HG02759 (cell line): ENCODE measurements around the gene FASLG.
"Not testable (repeated sequence)": the region's sequence is repeated elsewhere in the genome, so short reads cannot be mapped to it uniquely, and the experiment has no call there.

Experiments used
- ATAC-seq: cut with Tn5 transposase; IDR thresholded peaks from one replicate; pipeline ENCODE4 v1.9.1; 2021; ENCODE audit warnings: mild to moderate bottlenecking, moderate library complexity; ENCODE audit not compliant: unreplicated experiment

Gene FASLG

GRCh38 chr1:172658871-172659453 lies at the start of gene FASLG:
Gene FASLG, plus strand, starts transcription at chr1:172659103. Its CDS starts 99 bp downstream, at chr1:172659202.
- ATAC-seq, result no peak

- no peak for ATAC-seq
Measured at GRCh38 chr1:172609528-172609927, 49.4 kb upstream of the FASLG start.

GRCh38 chr1:172612478-172612877 lies 46.4 kb upstream of the FASLG start:
- ATAC-seq, result no peak

GRCh38 chr1:172613294-172613693 lies 45.6 kb upstream of the FASLG start:
- no peak for ATAC-seq

GRCh38 chr1:172616195-172616594 lies 42.7 kb upstream of the FASLG start:
- ATAC-seq, result no peak

GRCh38 chr1:172616636-172617035 lies 42.3 kb upstream of the FASLG start:
- no peak for ATAC-seq

GRCh38 chr1:172620603-172621002 lies 38.3 kb upstream of the FASLG start:
- not testable (repeated sequence) for ATAC-seq

GRCh38 chr1:172622541-172622940 lies 36.4 kb upstream of the FASLG start:
- no peak for ATAC-seq

GRCh38 chr1:172623748-172624147 lies 35.2 kb upstream of the FASLG start:
- no peak for ATAC-seq

GRCh38 chr1:172626845-172627244 lies 32.1 kb upstream of the FASLG start:
- no peak for ATAC-seq

- ATAC-seq, result no peak
Measured at GRCh38 chr1:172627702-172628101, 31.2 kb upstream of the FASLG start.

- ATAC-seq, result no peak
Measured at GRCh38 chr1:172628401-172628800, 30.5 kb upstream of the FASLG start.

- no peak for ATAC-seq
Measured at GRCh38 chr1:172629170-172629569, 29.7 kb upstream of the FASLG start.

- ATAC-seq, result no peak
Measured at GRCh38 chr1:172629638-172630037, 29.3 kb upstream of the FASLG start.

- ATAC-seq, result no peak
Measured at GRCh38 chr1:172630056-172630818, 28.7 kb upstream of the FASLG start.

GRCh38 chr1:172630868-172631267 lies 28.0 kb upstream of the FASLG start:
- no peak for ATAC-seq

- no peak for ATAC-seq
Measured at GRCh38 chr1:172637522-172637921, 21.4 kb upstream of the FASLG start.

- ATAC-seq, result no peak
Measured at GRCh38 chr1:172638249-172638648, 20.7 kb upstream of the FASLG start.

GRCh38 chr1:172638885-172639831 lies 19.7 kb upstream of the FASLG start:
- no peak for ATAC-seq

GRCh38 chr1:172640111-172640510 lies 18.8 kb upstream of the FASLG start:
- no peak for ATAC-seq

- no peak for ATAC-seq
Measured at GRCh38 chr1:172641492-172641891, 17.4 kb upstream of the FASLG start.
